Uterus (tissue), 4 donors: ENCODE results near the gene CAMK2D. TPM values are rescaled to one million over a fixed set of nuclear protein-coding genes. Genes with fewer than 3 reads are reported as not detected.
A peak's percentile ranks its signal among the peaks of the same experiment; 100 is the strongest.

Experiments
- DNase-seq, 2 donors: peaks; one replicate each; pipeline ENCODE4 v3.0.0-alpha.2; 2019 to 2020
- H3K27ac ChIP-seq, 2 donors: fragments of 200-600 bp; sonication (generic); 1 replicate in 1 of 2; 2 replicates in 1 of 2; pipeline ENCODE4 v1.5.1; 2016 to 2018
- H3K27me3 ChIP-seq, 2 donors: fragments of 200-600 bp; sonication (generic); one replicate each; pipeline ENCODE4 v1.5.1; 2018 to 2019; ENCODE audit warnings: control low read depth in 1 of 2
- H3K36me3 ChIP-seq, 2 donors: fragments of 200-600 bp; sonication (generic); one replicate each; pipeline ENCODE4 v1.5.1; 2019; ENCODE audit warnings: control low read depth in 1 of 2
- H3K4me1 ChIP-seq, 2 donors: fragments of 200-600 bp; sonication (generic); one replicate each; pipeline ENCODE4 v1.5.1; 2018 to 2019; ENCODE audit warnings: control low read depth in 1 of 2
- H3K4me3 ChIP-seq, 2 donors: fragments of 200-600 bp; sonication (generic); 1 replicate in 1 of 2; 2 replicates in 1 of 2; pipeline ENCODE4 v1.5.1; 2018 to 2019; ENCODE audit warnings: mild to moderate bottlenecking in 1 of 2
- H3K9me3 ChIP-seq, 2 donors: fragments of 200-600 bp; sonication (generic); one replicate each; pipeline ENCODE4 v1.5.1; 2019; ENCODE audit warnings: control low read depth in 1 of 2
- CTCF ChIP-seq, 4 experiments: fragments of 200-600 bp in 2 of 4; fragments of 450-650 bp in 2 of 4; sonication (generic) in 2 of 4; IDR thresholded peaks; one replicate each; pipeline ENCODE4 v1.5.1; 2016 to 2019; ENCODE audit warnings: antibody characterized with exemption in 4 of 4, mild to moderate bottlenecking in 2 of 4, moderate library complexity in 1 of 4
- POLR2A ChIP-seq, 2 donors: fragments of 450-650 bp; IDR thresholded peaks; one replicate each; pipeline ENCODE4 v1.6.1; 2016; ENCODE audit warnings: antibody characterized with exemption in 2 of 2, mild to moderate bottlenecking in 1 of 2, moderate library complexity in 1 of 2
- intact Hi-C: fragments of 100-400 bp; cut with DNase I; formaldehyde crosslinking; loops from one replicate; pipeline ENCODE4 v1.15.1; 2023; ENCODE audit warnings: low total_unique reads
- total RNA-seq, 4 donors: library from RNA; depleted of rRNA in 3 of 4; stranded (reverse); fragments of >200 nt in 3 of 4; gene quantifications; one replicate each; pipeline versions ENCODE4 v1.1.0 to v1.2.4, GENCODE V29; 2014 to 2023
- donor health status: DM: yes; HTN: yes; CAD: no.

Gene CAMK2D
- total RNA-seq, 4 donors from 2014 or later: 41.5 to 95.3 (median 54.3) TPM

GRCh38 chr4:113783289-113783688, 21.8 kb upstream of the CAMK2D start:
- no peak overlapping the region for H3K27ac ChIP-seq
- no peak for DNase-seq
- no peaks in the 10 kb centered on the region for H3K36me3 ChIP-seq
- H3K9me3 ChIP-seq: no peaks in the 10 kb centered on the region
- no peaks in the 10 kb centered on the region for H3K27me3 ChIP-seq
- intact Hi-C loops: no loop called here
- no peak overlapping the region for H3K4me3 ChIP-seq
- H3K4me1 ChIP-seq: no peaks in the 10 kb centered on the region
- TF ChIP-seq POLR2A (IDR thresholded peaks at IDR 0.05): no peak
- TF ChIP-seq CTCF (IDR thresholded peaks at IDR 0.05): no peak

DNA sequence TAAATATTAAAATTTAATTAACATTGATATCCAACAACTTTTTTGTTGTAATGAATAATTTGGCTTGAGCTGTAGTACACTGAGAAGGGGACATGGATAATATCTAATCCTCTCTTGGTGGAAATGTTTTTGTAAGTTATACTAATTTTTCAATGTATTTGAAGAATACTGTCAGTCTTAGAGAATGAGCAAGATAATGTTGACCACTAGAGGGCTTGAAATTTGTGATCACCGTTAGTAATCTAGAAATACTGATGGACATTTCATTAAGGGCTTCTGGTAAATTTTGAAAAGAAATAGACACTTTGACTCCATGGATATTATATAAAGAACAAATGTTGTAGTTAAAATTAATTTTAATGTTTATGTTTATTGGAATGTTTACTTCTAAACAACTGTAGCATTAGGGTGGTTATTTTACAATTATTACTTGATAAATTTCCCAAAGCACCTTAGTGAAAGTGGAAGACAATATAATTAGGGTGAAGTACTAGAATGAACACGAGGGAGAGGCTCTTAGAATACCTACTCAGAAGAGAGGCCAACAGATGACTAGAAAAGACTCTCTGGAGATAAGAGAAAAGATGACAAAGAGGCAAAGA, 20.0 kb upstream of the CAMK2D start:
- no peaks in the 10 kb centered on the region for H3K27me3 ChIP-seq
- no peaks in the 10 kb centered on the region for H3K4me1 ChIP-seq
- H3K9me3 ChIP-seq: no peaks in the 10 kb centered on the region
- intact Hi-C loops: no loop called here
- H3K36me3 ChIP-seq: no peaks in the 10 kb centered on the region
- TF ChIP-seq POLR2A (IDR thresholded peaks at IDR 0.05) (no peak), CTCF (IDR thresholded peaks at IDR 0.05) (peak; percentile 33 to 59 (median 44))
- H3K27ac ChIP-seq: no peak overlapping the region
- DNase-seq: no peak
- H3K4me3 ChIP-seq: no peak overlapping the region

DNA sequence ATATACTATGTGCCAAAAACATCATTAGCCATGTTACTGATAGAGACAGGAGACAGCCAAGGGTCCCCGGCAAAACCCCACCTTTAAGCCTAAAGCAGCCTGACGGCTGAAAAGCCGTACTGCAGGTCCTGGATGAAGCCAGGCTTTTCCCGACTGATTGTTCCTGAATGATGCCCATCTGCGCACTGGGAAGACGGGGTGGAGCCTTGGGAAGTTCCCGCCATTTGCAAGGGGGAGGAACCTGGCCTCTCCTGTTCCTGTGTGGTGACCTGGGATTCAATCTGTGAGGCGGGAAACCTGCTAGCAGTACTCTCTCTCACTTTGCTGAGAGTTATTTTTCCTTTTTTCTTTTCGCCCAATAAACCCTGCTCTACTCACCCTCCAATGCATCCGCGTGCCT, 15.1 kb upstream of the CAMK2D start:
- no peaks in the 10 kb centered on the region for H3K36me3 ChIP-seq
- intact Hi-C loops: no loop called here
- H3K27me3 ChIP-seq: no peaks in the 10 kb centered on the region
- no peak overlapping the region for H3K27ac ChIP-seq
- no peak overlapping the region for H3K4me3 ChIP-seq
- no peak for DNase-seq
- H3K9me3 ChIP-seq: no peaks in the 10 kb centered on the region
- no peak for TF ChIP-seq CTCF (IDR thresholded peaks at IDR 0.05)
- H3K4me1 ChIP-seq: no peaks in the 10 kb centered on the region

DNA sequence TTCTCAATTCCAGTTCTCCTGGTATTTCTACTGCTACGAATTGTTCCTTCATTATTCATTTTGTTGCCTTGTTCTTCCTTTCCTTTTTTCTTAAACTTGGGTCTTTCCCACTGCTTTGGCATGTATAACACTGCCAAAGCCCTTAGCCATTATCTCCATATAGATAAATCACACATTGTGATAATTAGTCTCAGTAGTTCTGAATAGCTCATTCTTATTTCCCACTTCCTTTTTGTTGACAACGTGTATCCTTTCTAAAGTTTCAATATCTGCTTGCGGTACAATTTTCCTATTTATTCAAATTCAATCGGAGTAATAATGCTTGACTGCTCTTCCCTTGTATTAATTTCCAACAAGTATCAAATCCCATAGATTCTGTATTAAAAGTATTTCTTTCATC, 14.5 kb upstream of the CAMK2D start:
- Histone ChIP-seq H3K9me3 (no peaks in the 10 kb centered on the region), H3K27ac (no peak overlapping the region), H3K4me1 (no peaks in the 10 kb centered on the region), H3K27me3 (no peaks in the 10 kb centered on the region), H3K4me3 (no peak overlapping the region), H3K36me3 (no peaks in the 10 kb centered on the region)
- no peak for DNase-seq
- intact Hi-C loops: no loop called here
- TF ChIP-seq POLR2A (IDR thresholded peaks at IDR 0.05): no peak
- TF ChIP-seq CTCF (IDR thresholded peaks at IDR 0.05): no peak

- Histone ChIP-seq H3K36me3 (no peaks in the 10 kb centered on the region), H3K27ac (no peak overlapping the region), H3K27me3 (no peaks in the 10 kb centered on the region), H3K4me3 (no peak overlapping the region), H3K4me1 (no peaks in the 10 kb centered on the region), H3K9me3 (no peaks in the 10 kb centered on the region)
- TF ChIP-seq CTCF (IDR thresholded peaks at IDR 0.05): no peak
- TF ChIP-seq POLR2A (IDR thresholded peaks at IDR 0.05): no peak
- intact Hi-C loops: no loop called here
- DNase-seq: no peak
These were observed 12.2 kb upstream of the CAMK2D start for GRCh38 chr4:113773756-113774155.
